K562 (cell line): ENCODE measurements around the gene RGS9. TPM values are rescaled to one million over a fixed set of nuclear protein-coding genes. Genes with fewer than 3 reads are reported as not detected.

ENCODE experiments used
- ATAC-seq: fragments of 200-7000 bp; cut with Tn5 transposase; 3 replicates; pipeline ENCODE4 v1.9.1; 2020; ENCODE audit warnings: moderate library complexity
- BruUV-seq: library from RNA; stranded (reverse); fragments of 400-500 nt; replicated peaks from 2 replicates; lab custom pipeline; 2021; lab: Mats Ljungman, UMichigan
- CTCF ChIA-PET: fragments of 300-600 bp; formaldehyde crosslinking; extraction: SDS; loops from one replicate; lab custom pipeline; 2021; ENCODE audit warnings: low intra/inter-chr PET ratio; lab: Yijun Ruan, JAX
- POLR2A ChIA-PET: fragments of 300-600, 350-650 bp; sonication (Branson Sonifier 250); formaldehyde crosslinking; extraction: SDS; loops from one replicate; lab custom pipeline; 2021; ENCODE audit warnings: antibody characterized with exemption, inconsistent platforms; lab: Yijun Ruan, JAX
- DNase-seq, 4 experiments: peaks; one replicate each; pipeline versions ENCODE4 v3.0.0 to v3.0.0-alpha.2; 2011 to 2018; ENCODE audit warnings: low spot score in 3 of 4, mixed read lengths in 3 of 4; ENCODE audit errors: extremely low read depth in 1 of 4
- FAIRE-seq: peaks from 2 replicates; lab custom pipeline; 2011; peaks lifted over from hg19 to GRCh38; lab: Jason Lieb, UNC
- H2AFZ ChIP-seq: 2 replicates; pipeline ENCODE4 v1.6.0; 2011; ENCODE audit warnings: low read depth, low read length, control low read depth, inconsistent platforms
- H3K27ac ChIP-seq: fragments of 200-600 bp; 3 replicates; pipeline ENCODE4 v1.8.0; 2011; ENCODE audit warnings: low read depth, mild to moderate bottlenecking, control low read depth, inconsistent platforms, low read length, moderate library complexity, mixed read lengths; ENCODE audit errors: extremely low read depth
- H3K27me3 ChIP-seq, 2 experiments: fragments of 300-600 bp in 1 of 2; 2 replicates in 1 of 2; 3 replicates in 1 of 2; pipeline versions ENCODE4 v1.6.0 to v1.8.0; 2011; ENCODE audit warnings: inconsistent platforms in 2 of 2, low read length in 2 of 2, mild to moderate bottlenecking in 1 of 2, mixed read lengths in 1 of 2, moderate library complexity in 1 of 2; ENCODE audit not compliant: control insufficient read depth in 2 of 2, insufficient read depth in 2 of 2
- H3K36me3 ChIP-seq: fragments of 300-600 bp; 3 replicates; pipeline ENCODE4 v1.8.0; 2011; ENCODE audit warnings: mild to moderate bottlenecking, low read length, inconsistent platforms; ENCODE audit not compliant: control insufficient read depth, insufficient read depth
- H3K4me1 ChIP-seq, 2 experiments: fragments of 200-600 bp in 1 of 2; replicated peaks in 1 of 2; 2 replicates in 1 of 2; 3 replicates in 1 of 2; pipeline versions ENCODE4 v1.5.1 to v1.8.0; 2011; ENCODE audit warnings: inconsistent platforms in 2 of 2, low read length in 2 of 2, mild to moderate bottlenecking in 1 of 2, mixed read lengths in 1 of 2, moderate library complexity in 1 of 2; ENCODE audit not compliant: control insufficient read depth in 2 of 2, insufficient read depth in 2 of 2
- H3K4me2 ChIP-seq: 2 replicates; pipeline ENCODE4 v1.6.1; 2011; ENCODE audit warnings: low read length, control low read depth, inconsistent platforms, mixed read lengths; ENCODE audit not compliant: insufficient read depth
- H3K4me3 ChIP-seq: fragments of 200-600 bp; sonication (generic), shearing (Covaris generic); 2 replicates; pipeline ENCODE4 v1.5.1; 2016; ENCODE audit warnings: control low read depth, inconsistent platforms
- H3K79me2 ChIP-seq: fragments of 200-600 bp; 3 replicates; pipeline ENCODE4 v1.8.0; 2011; ENCODE audit warnings: low read length, inconsistent platforms; ENCODE audit not compliant: control insufficient read depth, insufficient read depth
- H3K9ac ChIP-seq, 2 experiments: 2 replicates each; pipeline versions ENCODE4 v1.6.0 to v1.6.1; 2011; ENCODE audit warnings: low read depth in 2 of 2, low read length in 2 of 2, control low read depth in 1 of 2, inconsistent platforms in 1 of 2, mild to moderate bottlenecking in 1 of 2, mixed read lengths in 1 of 2; ENCODE audit not compliant: insufficient read depth in 1 of 2
- H3K9me1 ChIP-seq: one replicate; pipeline ENCODE4 v1.6.0; 2011; ENCODE audit warnings: inconsistent platforms, mild to moderate bottlenecking, low read length, moderate library complexity; ENCODE audit not compliant: control insufficient read depth, insufficient read depth
- H3K9me3 ChIP-seq: replicated peaks from 2 replicates; pipeline ENCODE4 v1.5.1; 2011; ENCODE audit warnings: low read depth, low read length, inconsistent platforms; ENCODE audit not compliant: control insufficient read depth, insufficient read depth
- H4K20me1 ChIP-seq: replicated peaks from 2 replicates; pipeline ENCODE4 v1.6.1; 2011; ENCODE audit warnings: low read length, inconsistent platforms, mixed read lengths; ENCODE audit not compliant: control insufficient read depth, insufficient read depth
- RFX7 ChIP-seq: fragments of 250-450 bp; sonication (Bioruptor Pico); IDR thresholded peaks from 2 replicates; pipeline ENCODE4 v1.5.1; 2021; ENCODE audit warnings: mild to moderate bottlenecking
- WGBS: fragments of 100-300 bp; shearing (Covaris generic); methylation state at CpG from one replicate; pipeline ENCODE4 v1.1.6; 2016; ENCODE audit warnings: low coverage, mixed read lengths; ENCODE audit not compliant: insufficient coverage; ENCODE audit errors: missing lambda C conversion rate; 5-methylcytosine and 5-hydroxymethylcytosine counted together
- in situ Hi-C: fragments of 300-500 bp; cut with MboI; formaldehyde crosslinking; loops from 4 replicates; pipeline ENCODE4 v1.15.0; 2018; ENCODE audit warnings: inconsistent platforms, mixed read lengths
- intact Hi-C: fragments of 100-400 bp; cut with micrococcal nuclease; formaldehyde crosslinking; loops from 2 replicates; pipeline ENCODE4 v1.14.2; 2022
- polyA plus RNA-seq, 8 experiments: library from polyadenylated mRNA; depleted of rRNA in 4 of 8; stranded (reverse) in 5 of 8; unstranded in 3 of 8; fragments of >200 nt; fragmentation: Nextera tagmentation in 2 of 8; fragmentation: Illumina TruSeq in 1 of 8; extraction: Ambion mirVana in 2 of 8; extraction: Trizol in 1 of 8; gene quantifications; 2 replicates each; pipeline versions ENCODE4 v1.2.1 to v1.2.3, GENCODE V29; 2011 to 2014; ENCODE audit warnings: inconsistent platforms in 1 of 8, missing spikeins in 1 of 8
- total RNA-seq, 7 experiments: library from RNA; depleted of rRNA in 6 of 7; stranded (reverse); fragments of >200 nt in 6 of 7; fragmentation: Illumina TruSeq in 2 of 7; extraction: Trizol in 2 of 7; gene quantifications; 2 replicates each; pipeline versions ENCODE4 v1.2.1 to v1.2.3, GENCODE V29; 2011 to 2021; ENCODE audit warnings: low replicate concordance in 1 of 7
- TF ChIP-seq, protein P1 (sequence below), 3 experiments: IDR thresholded peaks in 2 of 3; conservative IDR thresholded peaks in 1 of 3; 2 replicates each; pipeline ENCODE4 v1.5.1; 2011 to 2012; ENCODE audit warnings: low read length in 3 of 3, mild to moderate bottlenecking in 3 of 3, control low read depth in 2 of 3, improper control_type of control experiment in 1 of 3, inconsistent platforms in 1 of 3, low read depth in 1 of 3, mixed read lengths in 1 of 3, moderate library complexity in 1 of 3; ENCODE audit not compliant: insufficient read depth in 2 of 3

RGS9 gene
- total and polyA plus RNA-seq, 9 of the 15 experiments (the other 6 are each of a cell fraction or from before 2014, with no cell fraction given): 0.18 to 1.4 (median 0.55) TPM

DNA sequence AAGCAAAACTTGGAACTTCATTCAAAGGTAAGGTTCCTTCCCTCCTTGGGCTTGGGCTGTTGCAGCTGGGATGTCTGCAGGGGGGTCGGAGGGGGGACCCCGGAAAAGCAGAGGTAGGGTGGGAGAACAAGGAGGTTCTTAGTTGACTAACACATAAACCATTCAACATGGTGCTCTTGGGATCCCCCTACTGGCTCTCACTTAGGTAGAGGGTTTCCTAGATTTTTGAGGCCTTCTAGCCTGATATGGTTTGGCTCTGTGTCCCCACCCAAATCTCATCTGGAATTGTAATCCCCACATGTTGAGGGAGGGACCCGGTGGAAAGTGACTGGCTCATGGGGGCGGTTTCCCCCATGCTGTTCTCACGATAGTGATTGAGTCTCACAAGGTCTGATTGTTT is 93.9 kb downstream of the RGS9 start:
- no peak overlapping the region for H3K27ac ChIP-seq
- intact Hi-C loops: loop anchor here (2.0 to 5.0 kb wide), 2 partner anchors 326 to 561 kb away; no protein-coding TSS in a partner anchor
- no peaks in the 10 kb centered on the region for H3K9me3 ChIP-seq
- peaks cover 7% of the 10 kb centered on the region; the same call in 1 of the 2 replicates for H4K20me1 ChIP-seq
- no peak overlapping the region for H2AFZ ChIP-seq
- H3K36me3 ChIP-seq: no peaks in the 10 kb centered on the region
- DNase-seq (peak in 1 of 4 experiments; percentile 11), ATAC-seq (0 out of 3 replicates have a peak, but pooled peaks have one; percentile 25), FAIRE-seq (no peak)
- H3K27me3 ChIP-seq: peaks cover 10 to 16% of the 10 kb centered on the region in 2 experiments; a peak in 3 of 5 replicates
- in situ Hi-C loops: loop anchor here (5.0 kb wide), 1 partner anchor 936 kb away; no protein-coding TSS in a partner anchor
- H3K4me1 ChIP-seq: peaks cover 12 to 22% of the 10 kb centered on the region in 2 experiments
- BruUV-seq: no TSS peak
- no peak overlapping the region for H3K9ac ChIP-seq
- 0% methylated on average over 5 of the region's 5 CpGs for WGBS
- no peak overlapping the region for H3K4me2 ChIP-seq
- ChIA-PET CTCF (interaction anchor here (0.6 to 2.0 kb wide), 2 partner anchors 809 to 934 kb away, joined by 5 to 10 read pairs; no protein-coding TSS in a partner anchor), POLR2A (interaction anchor here (0.6 kb wide), 1 partner anchor 1949 kb away, joined by 3 read pairs; no protein-coding TSS in a partner anchor)
- TF ChIP-seq RFX7 (CRISPR knock-in tag): no peak
- TF ChIP-seq, protein P1, sequence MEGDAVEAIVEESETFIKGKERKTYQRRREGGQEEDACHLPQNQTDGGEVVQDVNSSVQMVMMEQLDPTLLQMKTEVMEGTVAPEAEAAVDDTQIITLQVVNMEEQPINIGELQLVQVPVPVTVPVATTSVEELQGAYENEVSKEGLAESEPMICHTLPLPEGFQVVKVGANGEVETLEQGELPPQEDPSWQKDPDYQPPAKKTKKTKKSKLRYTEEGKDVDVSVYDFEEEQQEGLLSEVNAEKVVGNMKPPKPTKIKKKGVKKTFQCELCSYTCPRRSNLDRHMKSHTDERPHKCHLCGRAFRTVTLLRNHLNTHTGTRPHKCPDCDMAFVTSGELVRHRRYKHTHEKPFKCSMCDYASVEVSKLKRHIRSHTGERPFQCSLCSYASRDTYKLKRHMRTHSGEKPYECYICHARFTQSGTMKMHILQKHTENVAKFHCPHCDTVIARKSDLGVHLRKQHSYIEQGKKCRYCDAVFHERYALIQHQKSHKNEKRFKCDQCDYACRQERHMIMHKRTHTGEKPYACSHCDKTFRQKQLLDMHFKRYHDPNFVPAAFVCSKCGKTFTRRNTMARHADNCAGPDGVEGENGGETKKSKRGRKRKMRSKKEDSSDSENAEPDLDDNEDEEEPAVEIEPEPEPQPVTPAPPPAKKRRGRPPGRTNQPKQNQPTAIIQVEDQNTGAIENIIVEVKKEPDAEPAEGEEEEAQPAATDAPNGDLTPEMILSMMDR (IDR thresholded peaks at IDR 0.05 in 2 of 3, conservative IDR thresholded peaks at IDR 0.05 in 1 of 3; ENCODE audit: insufficient read depth in 2 of 3, low read depth in 1 of 3, low read length in 3 of 3): peak in 1 of 3 experiments; percentile 16; a peak in 1 of 6 replicates
- H3K4me3 ChIP-seq: no peak overlapping the region
- no peaks in the 10 kb centered on the region for H3K79me2 ChIP-seq
- H3K9me1 ChIP-seq: no peaks in the 10 kb centered on the region
